PC-9 (cell line): ENCODE results near the gene HIF1A. TPM values are rescaled to one million over a fixed set of nuclear protein-coding genes. Genes with fewer than 3 reads are reported as not detected.
A peak's percentile ranks its signal among the peaks of the same experiment; 100 is the strongest.
"Not testable (repeated sequence)": the region's sequence is repeated elsewhere in the genome, so short reads cannot be mapped to it uniquely, and the experiment has no call there.

ENCODE experiments used
- BruUV-seq: library from RNA; stranded (reverse); fragments of 400-500 nt; replicated peaks from 2 replicates; lab custom pipeline; 2021; lab: Mats Ljungman, UMichigan
- CTCF ChIA-PET: fragments of 300-600 bp; sonication (Branson Sonifier 250); formaldehyde crosslinking; loops from one replicate; lab custom pipeline; 2022; ENCODE audit warnings: antibody characterized with exemption; lab: Charles Lee
- POLR2A ChIA-PET: fragments of 300-600 bp; sonication (Branson Sonifier 250); formaldehyde crosslinking; loops from one replicate; lab custom pipeline; 2022; ENCODE audit warnings: antibody characterized with exemption; ENCODE audit not compliant: unreplicated experiment; lab: Charles Lee
- DNase-seq, 2 experiments: peaks; one replicate each; pipeline versions ENCODE4 v3.0.0 to v3.0.0-alpha.2; 2015 to 2022; ENCODE audit warnings: mixed read lengths in 1 of 2
- H2AFZ ChIP-seq: fragments of 200-600 bp; sonication (generic); 2 replicates; pipeline ENCODE4 v1.8.1; 2017; ENCODE audit warnings: antibody characterized with exemption
- H3F3A ChIP-seq: fragments of 200-600 bp; sonication (generic); 2 replicates; pipeline ENCODE4 v1.8.1; 2017; ENCODE audit warnings: antibody characterized with exemption, mild to moderate bottlenecking, low read depth; ENCODE audit not compliant: insufficient read depth
- H3K27ac ChIP-seq: fragments of 200-600 bp; sonication (generic); 2 replicates; pipeline ENCODE4 v1.6.1; 2016; ENCODE audit warnings: mixed run types
- H3K27me3 ChIP-seq: fragments of 200-600 bp; sonication (generic); 2 replicates; pipeline ENCODE4 v1.6.1; 2016; ENCODE audit warnings: low read depth, mixed run types; ENCODE audit not compliant: insufficient read depth
- H3K36me3 ChIP-seq: fragments of 200-600 bp; sonication (generic); 2 replicates; pipeline ENCODE4 v1.6.1; 2016; ENCODE audit warnings: low read depth, mixed run types
- H3K4me1 ChIP-seq: fragments of 200-600 bp; sonication (generic); replicated peaks from 2 replicates; pipeline ENCODE4 v1.6.1; 2016; ENCODE audit warnings: mixed run types; ENCODE audit not compliant: insufficient read depth
- H3K4me2 ChIP-seq: fragments of 200-600 bp; sonication (generic); 2 replicates; pipeline ENCODE4 v1.6.1; 2017; ENCODE audit warnings: mixed run types
- H3K4me3 ChIP-seq: fragments of 200-600 bp; sonication (generic); 2 replicates; pipeline ENCODE4 v1.6.1; 2016; ENCODE audit warnings: mixed run types
- H3K79me2 ChIP-seq: fragments of 200-600 bp; sonication (generic); 2 replicates; pipeline ENCODE4 v1.6.1; 2017; ENCODE audit warnings: low read depth, mixed run types
- H3K9me2 ChIP-seq: fragments of 200-600 bp; sonication (generic); 2 replicates; pipeline ENCODE4 v1.8.1; 2017; ENCODE audit warnings: mild to moderate bottlenecking; ENCODE audit not compliant: insufficient read depth
- H3K9me3 ChIP-seq: fragments of 200-600 bp; sonication (generic); 2 replicates; pipeline ENCODE4 v1.8.1; 2016; ENCODE audit warnings: low read depth; ENCODE audit not compliant: insufficient read depth
- H4K20me1 ChIP-seq: fragments of 200-600 bp; sonication (generic); 2 replicates; pipeline ENCODE4 v1.8.1; 2017; ENCODE audit not compliant: insufficient read depth
- CTCF ChIP-seq: fragments of 200-600 bp; sonication (generic); conservative IDR thresholded peaks from 2 replicates; pipeline ENCODE4 v1.6.1; 2017; ENCODE audit warnings: mixed run types, antibody characterized with exemption, mild to moderate bottlenecking, moderate library complexity
- EZH2 ChIP-seq: fragments of 200-600 bp; sonication (generic); IDR thresholded peaks from 2 replicates; pipeline ENCODE4 v1.8.0; 2017; ENCODE audit warnings: antibody characterized with exemption, low read depth
- intact Hi-C: fragments of 100-400 bp; cut with micrococcal nuclease; formaldehyde crosslinking; loops from one replicate; pipeline ENCODE4 v1.10.0; 2022; ENCODE audit not compliant: unreplicated experiment
- total RNA-seq: library from RNA; stranded (reverse); gene quantifications from 2 replicates; pipeline ENCODE4 v1.2.3, GENCODE V29; 2021

Gene HIF1A
- total RNA-seq, 1 experiment from 2014 or later, result 146 TPM

GRCh38 chr14:61742371-61742770 lies 47.1 kb downstream of the HIF1A start:
- DNase-seq, result no peak
- Histone ChIP-seq H3K79me2 (peaks cover 83% of the 10 kb centered on the region), H4K20me1 (peaks cover 30% of the 10 kb centered on the region), H3K9me2 (no peaks in the 10 kb centered on the region), H3F3A (peaks cover 98% of the 10 kb centered on the region), H3K36me3 (peaks cover 80% of the 10 kb centered on the region), H3K9me3 (no peaks in the 10 kb centered on the region), H2AFZ (no peak overlapping the region), H3K4me1 (peaks cover 10% of the 10 kb centered on the region), H3K4me3 (no peak overlapping the region), H3K4me2 (no peak overlapping the region), H3K27me3 (no peaks in the 10 kb centered on the region), H3K27ac (peak overlapping the region; percentile 16; the same call in 1 of the 2 replicates)
- no TSS peak for BruUV-seq
- TF ChIP-seq CTCF, result no peak
- TF ChIP-seq EZH2, result no peak
- intact Hi-C loops, result no loop called here
- CTCF ChIA-PET, result interaction anchor here (0.6 kb wide), 1 partner anchor 403 kb away, joined by 5 read pairs; no protein-coding TSS in a partner anchor
- POLR2A ChIA-PET, result interaction anchor here (0.6 to 0.7 kb wide), 2 partner anchors 1114 to 1805 kb away, joined by 3 to 4 read pairs; no protein-coding TSS in a partner anchor

- ChIA-PET POLR2A (interaction anchor here (0.5 to 0.7 kb wide), 3 partner anchors 19 to 182 kb away, joined by 3 to 11 read pairs (median 5); no protein-coding TSS in a partner anchor), CTCF (interaction anchor here (0.6 kb wide), 1 partner anchor 302 kb away, joined by 3 read pairs; no protein-coding TSS in a partner anchor)
- intact Hi-C loops, result no loop called here
- Histone ChIP-seq H3K36me3 (peaks cover 80% of the 10 kb centered on the region), H3K27me3 (no peaks in the 10 kb centered on the region), H3F3A (peaks cover 98% of the 10 kb centered on the region), H3K27ac (peak overlapping the region; percentile 2; the same call in 1 of the 2 replicates), H3K79me2 (peaks cover 83% of the 10 kb centered on the region), H2AFZ (no peak overlapping the region), H3K9me2 (no peaks in the 10 kb centered on the region), H3K4me3 (no peak overlapping the region), H3K4me2 (no peak overlapping the region), H3K9me3 (no peaks in the 10 kb centered on the region), H3K4me1 (peaks cover 28% of the 10 kb centered on the region), H4K20me1 (peaks cover 30% of the 10 kb centered on the region)
- DNase-seq, result no peak
- BruUV-seq, result no TSS peak
- no peak for TF ChIP-seq EZH2
- no peak for TF ChIP-seq CTCF
These were observed 48.9 kb downstream of the HIF1A start for GRCh38 chr14:61744238-61744637.

GRCh38 chr14:61746346-61746745 lies 51.0 kb downstream of the HIF1A start:
- H3K27me3 ChIP-seq, H3K9me2 ChIP-seq, H2AFZ ChIP-seq, DNase-seq, H3K4me3 ChIP-seq, H3K9me3 ChIP-seq, intact Hi-C loops, BruUV-seq: not testable (repeated sequence)
- peaks cover 45% of the 10 kb centered on the region for H3K4me1 ChIP-seq
- peaks cover 26% of the 10 kb centered on the region for H4K20me1 ChIP-seq
- H3K36me3 ChIP-seq, result peaks cover 64% of the 10 kb centered on the region
- peaks cover 82% of the 10 kb centered on the region for H3K79me2 ChIP-seq
- peaks cover 94% of the 10 kb centered on the region for H3F3A ChIP-seq
- ChIA-PET CTCF (interaction anchor here (0.6 kb wide), 3 partner anchors 11 to 480 kb away, joined by 3 to 7 read pairs (median 6); no protein-coding TSS in a partner anchor), POLR2A (interaction anchor here (0.7 kb wide), 1 partner anchor 453 kb away, joined by 35 read pairs; no protein-coding TSS in a partner anchor)
- peak overlapping the region; percentile 89 for H3K27ac ChIP-seq
- H3K4me2 ChIP-seq, result peak overlapping the region; percentile 85
